PC-3 (cell line): Measurements from ENCODE around the gene MRPL39. TPM values are rescaled to one million over a fixed set of nuclear protein-coding genes. Genes with fewer than 3 reads are reported as not detected.

Experiments
- ATAC-seq: fragments of 200-7000 bp; cut with Tn5 transposase; 2 replicates; pipeline ENCODE4 v1.9.1; 2020; ENCODE audit warnings: mild to moderate bottlenecking, moderate library complexity
- BruUV-seq: library from RNA; stranded (reverse); fragments of 400-500 nt; replicated peaks from 2 replicates; lab custom pipeline; 2021; lab: Mats Ljungman, UMichigan
- CTCF ChIA-PET: fragments of 300-600 bp; sonication (Branson Sonifier 250); formaldehyde crosslinking; loops from one replicate; lab custom pipeline; 2022; ENCODE audit warnings: antibody characterized with exemption; lab: Charles Lee
- POLR2A ChIA-PET: fragments of 300-600 bp; sonication (Branson Sonifier 250); formaldehyde crosslinking; loops from one replicate; lab custom pipeline; 2022; ENCODE audit warnings: antibody characterized with exemption; ENCODE audit not compliant: unreplicated experiment; lab: Charles Lee
- DNase-seq: peaks from one replicate; pipeline ENCODE4 v3.0.0-alpha.2; 2015
- H2AFZ ChIP-seq: fragments of 300-600 bp; sonication (generic); 2 replicates; pipeline ENCODE4 v1.6.0; 2016; ENCODE audit warnings: antibody characterized with exemption, low read length
- H3F3A ChIP-seq: fragments of 300-600 bp; sonication (generic); one replicate; pipeline ENCODE4 v1.6.0; 2017; ENCODE audit warnings: antibody characterized with exemption, low read length, control low read depth, mild to moderate bottlenecking; ENCODE audit not compliant: unreplicated experiment
- H3K27ac ChIP-seq: fragments of 300-600 bp; sonication (generic); 2 replicates; pipeline ENCODE4 v1.5.1; 2016; ENCODE audit warnings: mild to moderate bottlenecking, low read length
- H3K27me3 ChIP-seq: fragments of 300-600 bp; sonication (generic); 2 replicates; pipeline ENCODE4 v1.6.1; 2016; ENCODE audit warnings: low read length, mixed read lengths
- H3K36me3 ChIP-seq: fragments of 300-600 bp; sonication (generic); 2 replicates; pipeline ENCODE4 v1.6.1; 2016; ENCODE audit warnings: low read depth, mixed run types, low read length, mixed read lengths
- H3K4me1 ChIP-seq: fragments of 300-600 bp; sonication (generic); 2 replicates; pipeline ENCODE4 v1.5.1; 2016; ENCODE audit warnings: low read length; ENCODE audit not compliant: insufficient read depth
- H3K4me2 ChIP-seq: fragments of 300-600 bp; sonication (generic); 2 replicates; pipeline ENCODE4 v1.6.0; 2016; ENCODE audit warnings: low read length
- H3K4me3 ChIP-seq: fragments of 300-600 bp; sonication (generic); 2 replicates; pipeline ENCODE4 v1.5.1; 2016; ENCODE audit warnings: mild to moderate bottlenecking, low read length, mixed read lengths
- H3K79me2 ChIP-seq: fragments of 300-600 bp; sonication (generic); 2 replicates; pipeline ENCODE4 v1.6.1; 2017; ENCODE audit warnings: low read length, mixed read lengths
- H3K9ac ChIP-seq: fragments of 300-600 bp; sonication (generic); 2 replicates; pipeline ENCODE4 v1.6.0; 2016; ENCODE audit warnings: mild to moderate bottlenecking, low read length
- H3K9me2 ChIP-seq: fragments of 300-600 bp; sonication (generic); replicated peaks from 2 replicates; pipeline ENCODE4 v1.6.1; 2016; ENCODE audit warnings: mixed run types, low read length, mixed read lengths
- H3K9me3 ChIP-seq: fragments of 300-600 bp; sonication (generic); 2 replicates; pipeline ENCODE4 v1.6.1; 2016; ENCODE audit warnings: low read length, mixed read lengths
- H4K20me1 ChIP-seq: fragments of 300-600 bp; sonication (generic); 2 replicates; pipeline ENCODE4 v1.6.1; 2016; ENCODE audit warnings: low read length, mixed read lengths
- EZH2 ChIP-seq: fragments of 300-600 bp; sonication (generic); IDR thresholded peaks from one replicate; pipeline ENCODE4 v1.6.1; 2017; ENCODE audit warnings: antibody characterized with exemption, mild to moderate bottlenecking, low read length; ENCODE audit not compliant: unreplicated experiment
- EZH2phosphoT487 ChIP-seq: fragments of 300-600 bp; sonication (generic); IDR thresholded peaks from 2 replicates; pipeline ENCODE4 v1.6.1; 2018; ENCODE audit warnings: mild to moderate bottlenecking, antibody characterized with exemption, low read length, borderline replicate concordance
- intact Hi-C: fragments of 100-400 bp; cut with micrococcal nuclease; formaldehyde crosslinking; loops from 2 replicates; pipeline ENCODE4 v1.9.0; 2023
- total RNA-seq: library from RNA; depleted of rRNA; stranded (reverse); fragments of >200 nt; gene quantifications from 2 replicates; pipeline ENCODE4 v1.2.3, GENCODE V29; 2014
- TF ChIP-seq, protein P1 (sequence below): fragments of 300-600 bp; sonication (generic); conservative IDR thresholded peaks from 2 replicates; pipeline ENCODE4 v1.5.1; 2017; ENCODE audit warnings: antibody characterized with exemption, low read depth, mild to moderate bottlenecking, low read length

The MRPL39 gene
- total RNA-seq, 1 experiment from 2014 or later = 107 TPM

DNA sequence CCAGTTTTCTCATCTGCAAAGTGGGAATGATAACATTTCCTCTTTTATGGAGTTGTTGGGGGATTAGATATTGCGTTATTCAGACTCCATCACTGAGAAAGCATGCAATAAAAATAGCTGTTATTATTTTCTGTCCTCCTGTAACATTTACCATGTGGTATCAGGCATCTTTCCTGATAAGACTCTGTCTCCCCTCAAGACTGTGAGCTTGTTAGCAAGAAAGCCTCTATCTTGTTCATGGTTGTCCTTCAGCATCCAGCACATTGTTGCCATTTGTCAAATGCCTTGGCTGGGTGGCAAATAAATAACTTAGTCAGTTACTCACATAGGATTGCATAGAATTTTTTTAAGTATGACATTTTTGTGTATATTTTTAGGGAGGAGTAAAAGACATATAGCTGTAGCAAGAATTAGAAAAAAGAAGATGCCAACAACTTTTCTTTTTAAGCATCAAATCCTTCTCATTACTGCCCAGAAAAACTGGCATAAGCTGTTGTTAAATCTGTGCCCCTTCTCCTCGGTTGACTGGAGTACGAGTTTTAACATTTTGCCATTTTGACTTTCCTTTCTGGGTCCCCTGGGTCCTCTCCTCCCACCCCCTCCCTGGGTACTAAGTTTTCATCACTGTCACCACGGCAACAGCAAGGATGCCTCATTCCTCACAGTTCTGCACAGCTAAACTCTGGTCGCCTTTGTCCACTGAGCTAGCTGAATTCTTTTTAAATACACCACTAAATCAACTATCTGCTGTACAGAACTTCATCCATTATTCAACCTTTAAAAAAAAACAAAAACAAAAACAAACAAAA lies 30.8 kb upstream of the MRPL39 start:
- Histone ChIP-seq H3K9me2 (no peaks in the 10 kb centered on the region), H3K4me3 (no peak overlapping the region), H3K4me2 (no peak overlapping the region), H4K20me1 (no peaks in the 10 kb centered on the region), H2AFZ (no peak overlapping the region), H3F3A (no peaks in the 10 kb centered on the region), H3K4me1 (no peaks in the 10 kb centered on the region), H3K27ac (no peak overlapping the region), H3K79me2 (no peaks in the 10 kb centered on the region), H3K36me3 (no peaks in the 10 kb centered on the region), H3K9ac (no peak overlapping the region), H3K9me3 (no peaks in the 10 kb centered on the region), H3K27me3 (peaks cover 28% of the 10 kb centered on the region)
- ATAC-seq = no peak
- CTCF ChIA-PET = no interaction called here
- BruUV-seq = no TSS peak
- intact Hi-C loops = no loop called here
- DNase-seq = no peak
- POLR2A ChIA-PET = no interaction called here
- TF ChIP-seq EZH2 (no peak), EZH2phosphoT487 (no peak)
- TF ChIP-seq, protein P1, sequence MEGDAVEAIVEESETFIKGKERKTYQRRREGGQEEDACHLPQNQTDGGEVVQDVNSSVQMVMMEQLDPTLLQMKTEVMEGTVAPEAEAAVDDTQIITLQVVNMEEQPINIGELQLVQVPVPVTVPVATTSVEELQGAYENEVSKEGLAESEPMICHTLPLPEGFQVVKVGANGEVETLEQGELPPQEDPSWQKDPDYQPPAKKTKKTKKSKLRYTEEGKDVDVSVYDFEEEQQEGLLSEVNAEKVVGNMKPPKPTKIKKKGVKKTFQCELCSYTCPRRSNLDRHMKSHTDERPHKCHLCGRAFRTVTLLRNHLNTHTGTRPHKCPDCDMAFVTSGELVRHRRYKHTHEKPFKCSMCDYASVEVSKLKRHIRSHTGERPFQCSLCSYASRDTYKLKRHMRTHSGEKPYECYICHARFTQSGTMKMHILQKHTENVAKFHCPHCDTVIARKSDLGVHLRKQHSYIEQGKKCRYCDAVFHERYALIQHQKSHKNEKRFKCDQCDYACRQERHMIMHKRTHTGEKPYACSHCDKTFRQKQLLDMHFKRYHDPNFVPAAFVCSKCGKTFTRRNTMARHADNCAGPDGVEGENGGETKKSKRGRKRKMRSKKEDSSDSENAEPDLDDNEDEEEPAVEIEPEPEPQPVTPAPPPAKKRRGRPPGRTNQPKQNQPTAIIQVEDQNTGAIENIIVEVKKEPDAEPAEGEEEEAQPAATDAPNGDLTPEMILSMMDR = no peak

DNA sequence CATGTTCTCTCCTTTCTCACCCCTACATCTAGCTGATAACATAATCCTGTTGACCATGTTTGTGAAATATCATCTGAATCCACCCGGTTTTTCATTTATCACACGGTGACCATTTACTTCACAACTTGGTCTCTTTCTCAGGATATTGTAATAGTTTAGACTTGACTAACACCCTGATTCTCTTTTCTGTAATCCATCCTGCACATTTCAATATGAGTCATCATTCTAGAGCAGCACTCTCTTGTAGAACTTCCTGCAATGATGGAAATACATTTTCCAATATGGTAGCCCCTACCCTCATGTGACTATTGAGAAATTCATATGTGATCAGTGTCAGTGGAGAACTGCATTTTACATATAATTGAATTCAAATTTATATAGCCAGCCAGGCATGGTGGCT lies 29.4 kb upstream of the MRPL39 start:
- Histone ChIP-seq H3K9ac (no peak overlapping the region), H3K4me1 (no peaks in the 10 kb centered on the region), H3K9me3 (no peaks in the 10 kb centered on the region), H3K4me3 (no peak overlapping the region), H3K4me2 (no peak overlapping the region), H3F3A (no peaks in the 10 kb centered on the region), H3K27me3 (peaks cover 28% of the 10 kb centered on the region), H3K9me2 (no peaks in the 10 kb centered on the region), H4K20me1 (no peaks in the 10 kb centered on the region), H3K79me2 (no peaks in the 10 kb centered on the region), H3K36me3 (no peaks in the 10 kb centered on the region), H3K27ac (no peak overlapping the region), H2AFZ (no peak overlapping the region)
- intact Hi-C loops = no loop called here
- TF ChIP-seq, protein P1 = no peak
- no peak for TF ChIP-seq EZH2phosphoT487
- TF ChIP-seq EZH2 = no peak
- ATAC-seq = no peak
- ChIA-PET POLR2A (no interaction called here), CTCF (no interaction called here)
- BruUV-seq = no TSS peak
- DNase-seq = no peak

DNA sequence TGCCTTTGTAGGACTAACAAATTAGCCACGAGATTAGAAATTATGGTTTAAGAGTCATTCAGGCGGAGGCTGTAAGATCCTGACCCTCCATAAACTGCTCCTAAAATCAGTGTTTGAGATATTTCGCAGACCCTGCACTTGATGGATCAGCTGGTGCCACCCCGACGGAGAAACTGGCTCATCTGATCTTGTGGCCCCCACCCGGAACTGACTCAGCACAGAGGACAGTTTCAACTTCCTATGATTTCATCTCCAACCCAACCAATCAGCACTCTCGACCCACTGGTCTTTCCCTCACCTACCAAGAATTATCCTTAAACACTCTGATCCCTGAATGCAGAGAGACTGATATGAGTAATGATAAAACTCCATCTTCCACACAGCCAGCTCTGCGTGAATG lies 28.0 kb upstream of the MRPL39 start:
- H3K9me2 ChIP-seq = no peaks in the 10 kb centered on the region
- POLR2A ChIA-PET = no interaction called here
- CTCF ChIA-PET = no interaction called here
- no peaks in the 10 kb centered on the region for H3K79me2 ChIP-seq
- intact Hi-C loops = no loop called here
- H4K20me1 ChIP-seq = no peaks in the 10 kb centered on the region
- no peaks in the 10 kb centered on the region for H3K4me1 ChIP-seq
- no peaks in the 10 kb centered on the region for H3K9me3 ChIP-seq
- BruUV-seq = no TSS peak
- no peaks in the 10 kb centered on the region for H3F3A ChIP-seq
- H3K4me3 ChIP-seq = no peak overlapping the region
- no peak overlapping the region for H3K9ac ChIP-seq
- no peak overlapping the region for H2AFZ ChIP-seq
- peaks cover 23% of the 10 kb centered on the region for H3K27me3 ChIP-seq
- no peak overlapping the region for H3K27ac ChIP-seq
- no peak for ATAC-seq
- TF ChIP-seq EZH2phosphoT487 (no peak), EZH2 (no peak)
- TF ChIP-seq, protein P1 = no peak
- H3K4me2 ChIP-seq = no peak overlapping the region
- DNase-seq = no peak
- no peaks in the 10 kb centered on the region for H3K36me3 ChIP-seq
